SK-N-SH (cell line): ENCODE data around the gene FTO.

ENCODE experiments used
- RAD21 ChIP-seq: IDR thresholded peaks from 2 replicates; pipeline ENCODE4 v1.6.1; 2012; ENCODE audit warnings: mild to moderate bottlenecking, low read length
- SMC3 ChIP-seq: IDR thresholded peaks from 2 replicates; pipeline ENCODE4 v1.6.1; 2012; ENCODE audit warnings: low read depth, low read length, improper control_type of control experiment
- TAF1 ChIP-seq: IDR thresholded peaks from 2 replicates; pipeline ENCODE4 v1.6.1; 2012; ENCODE audit warnings: low read depth, mild to moderate bottlenecking, low read length, moderate library complexity, borderline replicate concordance
- TEAD4 ChIP-seq: IDR thresholded peaks from 2 replicates; pipeline ENCODE4 v1.4.0; 2012; ENCODE audit warnings: mild to moderate bottlenecking, borderline replicate concordance; ENCODE audit not compliant: insufficient read depth
- TF ChIP-seq, protein P1 (sequence below): fragments of 150-350 bp; IDR thresholded peaks from 2 replicates; pipeline ENCODE4 v1.6.1; 2017; ENCODE audit warnings: antibody characterized with exemption, low read length, low read depth, borderline replicate concordance

- TF ChIP-seq SMC3 (no peak), RAD21 (no peak), TEAD4 (no peak), TAF1 (no peak)
- TF ChIP-seq, protein P1, sequence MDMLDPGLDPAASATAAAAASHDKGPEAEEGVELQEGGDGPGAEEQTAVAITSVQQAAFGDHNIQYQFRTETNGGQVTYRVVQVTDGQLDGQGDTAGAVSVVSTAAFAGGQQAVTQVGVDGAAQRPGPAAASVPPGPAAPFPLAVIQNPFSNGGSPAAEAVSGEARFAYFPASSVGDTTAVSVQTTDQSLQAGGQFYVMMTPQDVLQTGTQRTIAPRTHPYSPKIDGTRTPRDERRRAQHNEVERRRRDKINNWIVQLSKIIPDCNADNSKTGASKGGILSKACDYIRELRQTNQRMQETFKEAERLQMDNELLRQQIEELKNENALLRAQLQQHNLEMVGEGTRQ = no peak
Observed at GRCh38 chr16:53913920-53914319, 210.0 kb downstream of the FTO start.
